HG02938 (cell line): ENCODE results near the gene THRAP3.

Experiments used
- ATAC-seq: cut with Tn5 transposase; IDR thresholded peaks from one replicate; pipeline ENCODE4 v1.9.1; 2021; ENCODE audit warnings: mild to moderate bottlenecking, moderate library complexity; ENCODE audit not compliant: unreplicated experiment

THRAP3 gene

DNA sequence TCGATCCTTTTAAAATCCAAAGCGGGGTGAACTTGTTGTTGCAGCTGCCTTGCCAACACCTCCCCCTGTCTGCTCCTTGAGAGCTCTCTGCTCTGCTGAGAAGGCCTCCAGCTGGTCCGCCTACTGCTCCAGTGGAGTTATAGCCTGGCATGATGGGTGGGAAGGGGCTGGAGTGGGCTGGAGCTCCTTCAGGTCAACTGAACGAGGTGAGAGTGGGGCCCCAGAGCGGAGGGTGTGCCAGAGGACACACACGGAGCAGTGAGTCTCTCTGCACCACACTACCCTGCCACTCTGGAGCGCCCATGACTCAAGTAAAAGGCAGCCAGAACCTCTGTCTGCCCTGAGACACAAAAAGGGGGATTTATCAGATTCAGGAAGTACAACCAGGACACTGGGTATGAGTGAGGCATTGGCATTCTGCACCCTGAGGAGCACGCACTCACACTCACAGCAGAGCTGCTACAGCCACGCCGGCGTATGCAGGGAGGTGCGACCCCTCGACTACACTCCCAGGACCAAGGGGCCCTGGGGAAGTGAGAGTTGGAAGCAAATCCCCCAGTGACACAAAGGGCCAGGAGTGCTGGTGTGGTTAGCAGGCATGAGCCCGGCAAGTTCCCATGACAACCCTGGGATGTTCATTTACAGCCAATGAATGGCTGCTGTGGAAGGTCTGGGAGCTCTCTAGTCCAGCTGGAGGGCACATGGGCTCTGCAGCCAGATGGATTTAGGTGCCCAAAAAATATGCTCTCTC is 127.2 kb downstream of the THRAP3 start:
- no peak for ATAC-seq

DNA sequence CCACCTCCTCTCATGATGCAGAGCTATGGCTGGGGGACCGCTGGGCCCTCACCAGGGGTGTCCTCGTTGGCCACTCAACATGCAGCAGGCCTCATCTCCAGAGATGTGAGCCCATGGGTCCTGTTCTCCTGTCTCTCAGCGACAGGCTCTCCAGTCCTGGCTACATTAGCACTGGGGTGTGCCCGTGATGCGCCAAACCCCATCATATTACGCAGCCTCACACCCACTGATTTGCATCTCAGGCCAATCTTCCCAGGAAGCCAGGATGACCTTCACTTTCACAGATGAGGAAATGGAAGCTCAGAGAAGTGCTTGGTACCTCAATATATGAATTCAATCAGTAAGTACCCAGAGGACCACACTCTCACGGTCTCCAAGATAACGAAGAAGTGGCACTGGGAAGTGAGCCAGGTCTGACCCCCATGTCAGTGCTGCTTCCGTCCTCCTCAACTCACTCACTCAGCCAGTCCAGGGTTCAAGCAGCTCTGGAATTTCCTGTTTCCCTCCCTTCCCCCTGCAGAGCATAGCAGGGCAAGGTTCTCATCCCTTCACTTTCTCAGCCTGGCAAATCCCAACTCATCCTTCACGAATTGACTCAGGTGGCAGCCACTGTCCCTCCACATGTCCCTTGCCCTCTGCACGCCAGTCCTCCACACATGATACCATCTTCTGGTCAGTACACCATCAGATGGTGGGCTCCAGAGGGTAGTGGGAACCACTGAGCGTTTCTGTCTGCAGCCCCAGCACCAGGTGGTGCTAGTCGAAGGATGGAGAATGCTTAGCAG is 128.1 kb downstream of the THRAP3 start:
- ATAC-seq, result no peak

GRCh38 chr1:36352910-36353878 is 129.0 kb downstream of the THRAP3 start:
- ATAC-seq, result no peak

- ATAC-seq, result no peak
Measured at GRCh38 chr1:36354486-36354885, 130.2 kb downstream of the THRAP3 start.
